ENCODE results near the gene JAZF1.

The JAZF1 gene

DNA sequence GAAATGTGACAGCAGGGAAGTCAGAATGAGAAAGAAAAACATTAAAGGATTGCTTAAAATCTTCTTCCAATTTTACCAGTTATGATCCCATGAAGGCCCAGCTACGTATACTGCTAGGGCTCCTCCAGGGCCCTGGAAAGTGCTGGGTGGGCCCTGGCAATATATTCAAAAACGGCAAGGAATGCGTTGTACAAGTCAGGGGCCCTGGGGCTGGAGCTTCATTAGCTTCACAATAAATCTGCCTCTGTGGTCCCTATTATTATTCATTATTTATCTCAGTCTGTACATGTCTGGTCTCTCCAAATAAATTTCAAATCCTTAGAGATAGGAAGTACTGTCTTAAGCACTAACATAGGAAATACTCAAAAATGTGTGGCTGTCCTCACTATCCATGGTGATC, 7.6 kb downstream of the JAZF1 start:
- Histone ChIP-seq H3K27ac (replicated peaks) (no peak overlapping the region), H3K4me3 (replicated peaks; ENCODE audit: insufficient read depth, low read length) (no peak overlapping the region), H3K27me3 (ENCODE audit: insufficient read depth, poor library complexity, severe bottlenecking) (no peaks in the 10 kb centered on the region)
- TF ChIP-seq GABPA (IDR thresholded peaks at IDR 0.05; ENCODE audit: low read depth) (no peak), SPI1 (IDR thresholded peaks at IDR 0.05; ENCODE audit: borderline replicate concordance, low read depth) (no peak), POLR2AphosphoS5 (IDR thresholded peaks at IDR 0.05; ENCODE audit: low read depth) (no peak)
- TF ChIP-seq, protein P1, sequence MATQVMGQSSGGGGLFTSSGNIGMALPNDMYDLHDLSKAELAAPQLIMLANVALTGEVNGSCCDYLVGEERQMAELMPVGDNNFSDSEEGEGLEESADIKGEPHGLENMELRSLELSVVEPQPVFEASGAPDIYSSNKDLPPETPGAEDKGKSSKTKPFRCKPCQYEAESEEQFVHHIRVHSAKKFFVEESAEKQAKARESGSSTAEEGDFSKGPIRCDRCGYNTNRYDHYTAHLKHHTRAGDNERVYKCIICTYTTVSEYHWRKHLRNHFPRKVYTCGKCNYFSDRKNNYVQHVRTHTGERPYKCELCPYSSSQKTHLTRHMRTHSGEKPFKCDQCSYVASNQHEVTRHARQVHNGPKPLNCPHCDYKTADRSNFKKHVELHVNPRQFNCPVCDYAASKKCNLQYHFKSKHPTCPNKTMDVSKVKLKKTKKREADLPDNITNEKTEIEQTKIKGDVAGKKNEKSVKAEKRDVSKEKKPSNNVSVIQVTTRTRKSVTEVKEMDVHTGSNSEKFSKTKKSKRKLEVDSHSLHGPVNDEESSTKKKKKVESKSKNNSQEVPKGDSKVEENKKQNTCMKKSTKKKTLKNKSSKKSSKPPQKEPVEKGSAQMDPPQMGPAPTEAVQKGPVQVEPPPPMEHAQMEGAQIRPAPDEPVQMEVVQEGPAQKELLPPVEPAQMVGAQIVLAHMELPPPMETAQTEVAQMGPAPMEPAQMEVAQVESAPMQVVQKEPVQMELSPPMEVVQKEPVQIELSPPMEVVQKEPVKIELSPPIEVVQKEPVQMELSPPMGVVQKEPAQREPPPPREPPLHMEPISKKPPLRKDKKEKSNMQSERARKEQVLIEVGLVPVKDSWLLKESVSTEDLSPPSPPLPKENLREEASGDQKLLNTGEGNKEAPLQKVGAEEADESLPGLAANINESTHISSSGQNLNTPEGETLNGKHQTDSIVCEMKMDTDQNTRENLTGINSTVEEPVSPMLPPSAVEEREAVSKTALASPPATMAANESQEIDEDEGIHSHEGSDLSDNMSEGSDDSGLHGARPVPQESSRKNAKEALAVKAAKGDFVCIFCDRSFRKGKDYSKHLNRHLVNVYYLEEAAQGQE (IDR thresholded peaks at IDR 0.05; ENCODE audit: insufficient replicate concordance, low read depth) = no peak
- TF ChIP-seq, protein P2, sequence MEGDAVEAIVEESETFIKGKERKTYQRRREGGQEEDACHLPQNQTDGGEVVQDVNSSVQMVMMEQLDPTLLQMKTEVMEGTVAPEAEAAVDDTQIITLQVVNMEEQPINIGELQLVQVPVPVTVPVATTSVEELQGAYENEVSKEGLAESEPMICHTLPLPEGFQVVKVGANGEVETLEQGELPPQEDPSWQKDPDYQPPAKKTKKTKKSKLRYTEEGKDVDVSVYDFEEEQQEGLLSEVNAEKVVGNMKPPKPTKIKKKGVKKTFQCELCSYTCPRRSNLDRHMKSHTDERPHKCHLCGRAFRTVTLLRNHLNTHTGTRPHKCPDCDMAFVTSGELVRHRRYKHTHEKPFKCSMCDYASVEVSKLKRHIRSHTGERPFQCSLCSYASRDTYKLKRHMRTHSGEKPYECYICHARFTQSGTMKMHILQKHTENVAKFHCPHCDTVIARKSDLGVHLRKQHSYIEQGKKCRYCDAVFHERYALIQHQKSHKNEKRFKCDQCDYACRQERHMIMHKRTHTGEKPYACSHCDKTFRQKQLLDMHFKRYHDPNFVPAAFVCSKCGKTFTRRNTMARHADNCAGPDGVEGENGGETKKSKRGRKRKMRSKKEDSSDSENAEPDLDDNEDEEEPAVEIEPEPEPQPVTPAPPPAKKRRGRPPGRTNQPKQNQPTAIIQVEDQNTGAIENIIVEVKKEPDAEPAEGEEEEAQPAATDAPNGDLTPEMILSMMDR (IDR thresholded peaks at IDR 0.05; ENCODE audit: insufficient read depth, low read length) = no peak
- no peak for DNase-seq (ENCODE audit: low read depth in 1 of 2, low spot score in 1 of 2)

DNA sequence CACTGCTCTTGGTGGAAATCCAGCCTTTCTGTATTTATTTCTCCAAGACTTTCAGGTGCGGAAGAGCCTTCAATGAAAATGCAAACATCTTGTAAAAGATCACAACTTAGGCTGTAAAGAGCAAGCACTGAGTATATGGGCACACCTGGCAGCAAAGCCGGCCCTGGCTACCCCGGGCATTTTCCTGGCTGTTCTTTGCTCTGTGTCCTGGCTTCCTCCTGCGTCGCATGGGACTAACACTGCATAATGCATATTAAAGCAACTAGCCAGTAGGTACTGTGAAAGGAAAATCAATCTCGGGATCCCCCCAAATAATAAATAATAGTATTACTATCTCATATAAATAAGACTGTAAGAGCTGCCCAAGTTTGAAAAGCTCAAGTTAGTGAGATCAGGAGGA, 9.9 kb downstream of the JAZF1 start:
- Histone ChIP-seq H3K27ac (replicated peaks) (no peak overlapping the region), H3K27me3 (ENCODE audit: insufficient read depth, poor library complexity, severe bottlenecking) (no peaks in the 10 kb centered on the region), H3K4me3 (replicated peaks; ENCODE audit: insufficient read depth, low read length) (no peak overlapping the region)
- no peak for DNase-seq (ENCODE audit: low read depth in 1 of 2, low spot score in 1 of 2)
- TF ChIP-seq POLR2AphosphoS5 (IDR thresholded peaks at IDR 0.05; ENCODE audit: low read depth) (no peak), SPI1 (IDR thresholded peaks at IDR 0.05; ENCODE audit: borderline replicate concordance, low read depth) (no peak)
- TF ChIP-seq, protein P1 (IDR thresholded peaks at IDR 0.05; ENCODE audit: insufficient replicate concordance, low read depth) = no peak

DNA sequence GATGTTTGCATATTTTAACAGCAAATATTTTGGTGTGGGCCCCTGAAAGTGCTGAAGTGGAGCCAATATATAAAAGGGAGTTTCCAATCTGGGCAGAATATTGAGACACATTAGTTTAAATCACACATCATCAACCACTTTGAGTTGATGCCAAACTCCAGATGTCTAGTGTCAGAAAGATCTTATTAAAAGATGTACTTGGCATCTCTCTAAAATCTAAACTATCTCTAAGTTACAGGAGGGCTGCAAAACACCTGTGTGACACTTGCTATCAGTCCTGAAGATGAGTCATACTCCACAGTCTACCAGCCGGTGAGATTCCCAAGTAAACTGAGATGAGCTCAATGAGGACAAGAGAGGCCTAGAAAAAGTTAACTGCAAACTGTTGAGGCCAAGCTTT, 11.4 kb downstream of the JAZF1 start:
- H3K27ac ChIP-seq (replicated peaks) = no peak overlapping the region
- DNase-seq (ENCODE audit: low read depth in 1 of 2, low spot score in 1 of 2) = no peak
- TF ChIP-seq, protein P1 (IDR thresholded peaks at IDR 0.05; ENCODE audit: insufficient replicate concordance, low read depth) = no peak
- TF ChIP-seq SPI1 (IDR thresholded peaks at IDR 0.05; ENCODE audit: borderline replicate concordance, low read depth) (no peak), GABPA (IDR thresholded peaks at IDR 0.05; ENCODE audit: low read depth) (no peak), POLR2AphosphoS5 (IDR thresholded peaks at IDR 0.05; ENCODE audit: low read depth) (no peak)
- TF ChIP-seq, protein P2 (IDR thresholded peaks at IDR 0.05; ENCODE audit: insufficient read depth, low read length) = no peak
- no peak overlapping the region for H3K4me3 ChIP-seq (replicated peaks; ENCODE audit: insufficient read depth, low read length)
- no peaks in the 10 kb centered on the region for H3K27me3 ChIP-seq (ENCODE audit: insufficient read depth, poor library complexity, severe bottlenecking)

All from HL-60 (cell line).